ENCODE data around the gene MKNK2.

The MKNK2 gene

GRCh38 chr19:2080336-2080988 lies 29.4 kb upstream of the MKNK2 start:
- Histone ChIP-seq H4K20me1 (ENCODE audit: insufficient read depth, low read length) (no peaks in the 10 kb centered on the region), H3F3A (ENCODE audit: insufficient read depth, low read length) (no peaks in the 10 kb centered on the region), H3K36me3 (ENCODE audit: insufficient read depth, low read length) (peaks cover 44% of the 10 kb centered on the region), H3K79me2 (ENCODE audit: insufficient read depth, low read length) (peaks cover 5% of the 10 kb centered on the region; the same call in 1 of the 2 replicates), H3K9ac (ENCODE audit: low read length) (no peak overlapping the region; the same call in 1 of the 2 replicates), H3K4me2 (ENCODE audit: low read length) (no peak overlapping the region; the same call in 1 of the 2 replicates), H3K27me3 (ENCODE audit: insufficient read depth, low read length) (no peaks in the 10 kb centered on the region), H2AFZ (ENCODE audit: low read length) (no peak overlapping the region), H3K4me1 (ENCODE audit: insufficient read depth, low read length, severe bottlenecking) (peaks cover 80% of the 10 kb centered on the region), H3K27ac (ENCODE audit: low read depth, low read length, poor library complexity, severe bottlenecking) (peak overlapping the region; percentile 73), H3K4me3 (ENCODE audit: low read depth, low read length, poor library complexity, severe bottlenecking) (no peak overlapping the region), H3K9me3 (ENCODE audit: low read length) (no peaks in the 10 kb centered on the region), H3K9me2 (ENCODE audit: low read depth, low read length) (no peaks in the 10 kb centered on the region)
- no peak for TF ChIP-seq EZH2 (IDR thresholded peaks at IDR 0.05; ENCODE audit: borderline replicate concordance, low read length)
- no peak for TF ChIP-seq CTCF (IDR thresholded peaks at IDR 0.05; ENCODE audit: low read length)

- H3K9me2 ChIP-seq (ENCODE audit: low read depth, low read length): no peaks in the 10 kb centered on the region
- no peaks in the 10 kb centered on the region for H3K9me3 ChIP-seq (ENCODE audit: low read length)
- no peaks in the 10 kb centered on the region for H4K20me1 ChIP-seq (ENCODE audit: insufficient read depth, low read length)
- peak overlapping the region; percentile 73 for H3K27ac ChIP-seq (ENCODE audit: low read depth, low read length, poor library complexity, severe bottlenecking)
- H3K27me3 ChIP-seq (ENCODE audit: insufficient read depth, low read length): no peaks in the 10 kb centered on the region
- no peaks in the 10 kb centered on the region for H3F3A ChIP-seq (ENCODE audit: insufficient read depth, low read length)
- no peak overlapping the region for H3K4me3 ChIP-seq (ENCODE audit: low read depth, low read length, poor library complexity, severe bottlenecking)
- TF ChIP-seq CTCF (IDR thresholded peaks at IDR 0.05; ENCODE audit: low read length) (no peak), EZH2 (IDR thresholded peaks at IDR 0.05; ENCODE audit: borderline replicate concordance, low read length) (no peak)
- H3K36me3 ChIP-seq (ENCODE audit: insufficient read depth, low read length): peaks cover 50% of the 10 kb centered on the region
- H3K9ac ChIP-seq (ENCODE audit: low read length): no peak overlapping the region
- no peak overlapping the region; the same call in 1 of the 2 replicates for H3K4me2 ChIP-seq (ENCODE audit: low read length)
- peaks cover 80% of the 10 kb centered on the region for H3K4me1 ChIP-seq (ENCODE audit: insufficient read depth, low read length, severe bottlenecking)
- no peak overlapping the region for H2AFZ ChIP-seq (ENCODE audit: low read length)
- peaks cover 5% of the 10 kb centered on the region; the same call in 1 of the 2 replicates for H3K79me2 ChIP-seq (ENCODE audit: insufficient read depth, low read length)
These were observed 28.8 kb upstream of the MKNK2 start for GRCh38 chr19:2079865-2080301.

GRCh38 chr19:2079076-2079864 lies 28.2 kb upstream of the MKNK2 start:
- TF ChIP-seq EZH2 (IDR thresholded peaks at IDR 0.05; ENCODE audit: borderline replicate concordance, low read length): no peak
- TF ChIP-seq CTCF (IDR thresholded peaks at IDR 0.05; ENCODE audit: low read length): no peak
- Histone ChIP-seq H3K27me3 (ENCODE audit: insufficient read depth, low read length) (no peaks in the 10 kb centered on the region), H3K9me2 (ENCODE audit: low read depth, low read length) (no peaks in the 10 kb centered on the region), H3K4me1 (ENCODE audit: insufficient read depth, low read length, severe bottlenecking) (peaks cover 83% of the 10 kb centered on the region), H3K4me3 (ENCODE audit: low read depth, low read length, poor library complexity, severe bottlenecking) (no peak overlapping the region), H3K4me2 (ENCODE audit: low read length) (no peak overlapping the region), H3F3A (ENCODE audit: insufficient read depth, low read length) (no peaks in the 10 kb centered on the region), H3K27ac (ENCODE audit: low read depth, low read length, poor library complexity, severe bottlenecking) (peak overlapping the region; percentile 73), H3K36me3 (ENCODE audit: insufficient read depth, low read length) (peaks cover 51% of the 10 kb centered on the region), H2AFZ (ENCODE audit: low read length) (no peak overlapping the region), H3K79me2 (ENCODE audit: insufficient read depth, low read length) (peaks cover 5% of the 10 kb centered on the region; the same call in 1 of the 2 replicates), H4K20me1 (ENCODE audit: insufficient read depth, low read length) (no peaks in the 10 kb centered on the region), H3K9me3 (ENCODE audit: low read length) (no peaks in the 10 kb centered on the region), H3K9ac (ENCODE audit: low read length) (no peak overlapping the region)

Data from OCI-LY1 (cell line).